Stimulated activated CD4-positive, alpha-beta T cell treated with anti-CD3 and anti-CD28 coated beads, Interleukin-12 subunit alpha, Interleukin-12 subunit beta, amount 100 ng/mL, for 24 hours (primary cell): ENCODE results near the gene FMO2.

Experiments
- DNase-seq, 2 experiments: peaks; one replicate each; pipeline ENCODE4 v3.0.0-alpha.2; 2020; ENCODE audit warnings: low read depth in 2 of 2

The FMO2 gene

DNA sequence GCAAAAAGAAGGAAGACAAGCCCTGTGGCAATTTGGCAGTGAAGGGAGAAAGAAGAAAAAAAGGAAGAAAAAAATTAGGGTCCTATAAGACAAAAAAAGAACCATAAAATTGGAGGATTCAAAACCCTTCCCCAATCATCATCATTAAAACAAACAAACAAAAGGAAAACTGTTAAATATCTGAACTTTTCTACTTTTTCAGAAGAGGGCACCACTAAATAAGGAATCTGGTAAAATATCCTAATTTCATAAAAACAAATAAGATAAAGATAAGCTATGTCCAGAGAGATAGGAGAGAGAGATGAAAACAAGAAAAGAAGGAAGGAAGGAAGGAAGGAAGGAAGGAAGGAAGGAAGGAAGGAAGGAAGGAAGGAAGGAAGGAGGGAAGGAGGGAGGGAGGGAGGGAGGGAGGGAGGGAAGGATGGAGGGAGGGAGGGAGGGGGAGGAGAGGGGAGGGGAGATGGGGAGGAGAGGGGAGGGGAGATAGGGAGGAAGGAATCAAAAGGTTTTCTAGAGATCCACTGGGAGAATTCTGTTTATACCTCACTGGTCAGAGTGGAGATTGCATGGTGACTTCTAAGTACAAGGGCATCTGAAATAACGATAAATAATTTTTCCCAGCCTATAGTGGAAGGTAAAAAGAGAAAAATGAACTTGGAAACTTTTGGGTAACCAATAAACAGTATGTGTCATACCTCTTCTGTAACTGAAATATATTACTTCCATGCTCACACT is 10.4 kb upstream of the FMO2 start:
- no peak for DNase-seq

DNA sequence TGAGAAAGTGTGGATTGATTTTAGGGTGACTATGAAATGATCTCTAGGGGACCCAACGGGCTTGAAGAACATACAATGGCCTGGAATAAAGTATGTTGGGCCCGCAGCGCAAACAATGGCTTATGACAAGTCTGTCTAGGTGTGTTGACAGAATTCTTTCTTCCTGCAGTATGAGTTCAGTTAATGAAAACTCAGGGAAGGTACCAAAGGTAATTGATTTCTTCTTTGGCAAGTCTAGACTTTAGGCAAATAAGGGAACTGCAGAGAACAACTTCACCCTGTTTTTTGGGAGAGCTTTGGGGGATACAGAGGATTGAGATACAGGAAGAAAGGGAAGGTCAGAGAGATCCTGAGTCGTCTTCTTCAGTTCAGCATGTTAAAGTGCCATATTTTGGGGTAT is 7.8 kb upstream of the FMO2 start:
- no peak for DNase-seq

GRCh38 chr1:171179318-171180227 is 5.5 kb upstream of the FMO2 start:
- DNase-seq = no peak

DNA sequence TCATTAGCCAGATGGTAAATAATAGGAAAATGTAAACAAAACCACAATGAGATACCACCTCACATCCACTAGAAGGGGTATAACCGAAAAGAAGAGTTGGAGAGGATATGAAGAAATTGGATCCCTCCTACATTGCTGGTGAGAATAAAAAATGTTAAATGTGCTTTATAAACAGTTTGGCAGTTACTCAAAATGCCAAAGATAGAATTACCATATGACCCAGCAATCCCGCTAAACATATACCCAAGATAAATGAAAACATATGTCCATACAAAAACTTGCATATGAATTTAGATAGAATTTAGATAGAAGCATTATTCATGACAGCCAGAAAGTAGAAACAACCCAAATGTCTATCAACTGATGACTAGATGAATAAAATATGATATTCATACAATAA is 4.4 kb upstream of the FMO2 start:
- no peak for DNase-seq

- DNase-seq = peak; percentile 2 to 29
Measured at GRCh38 chr1:171188388-171189266, 3.5 kb downstream of the FMO2 start.

DNA sequence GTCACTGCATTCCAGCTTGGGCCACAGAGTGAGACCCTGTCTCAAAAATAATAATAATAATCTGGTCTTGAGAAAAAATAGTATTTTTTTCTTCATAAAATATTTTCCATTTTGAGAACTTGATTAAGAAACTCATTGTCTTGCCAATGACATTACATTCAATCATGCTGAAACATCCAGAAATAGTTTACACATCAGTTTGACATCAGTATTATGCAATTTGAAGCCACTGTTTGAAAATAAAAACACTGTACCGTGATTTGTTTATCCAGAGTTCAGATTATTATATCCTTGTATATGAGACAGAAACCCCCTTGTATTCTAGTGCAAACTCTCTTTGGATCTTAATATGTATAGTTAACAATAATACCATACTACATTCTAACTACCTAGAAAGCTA is 6.9 kb downstream of the FMO2 start:
- DNase-seq = no peak

GRCh38 chr1:171195767-171196166 is 10.7 kb downstream of the FMO2 start:
- DNase-seq = no peak

GRCh38 chr1:171196351-171196750 is 11.3 kb downstream of the FMO2 start:
- no peak for DNase-seq

DNA sequence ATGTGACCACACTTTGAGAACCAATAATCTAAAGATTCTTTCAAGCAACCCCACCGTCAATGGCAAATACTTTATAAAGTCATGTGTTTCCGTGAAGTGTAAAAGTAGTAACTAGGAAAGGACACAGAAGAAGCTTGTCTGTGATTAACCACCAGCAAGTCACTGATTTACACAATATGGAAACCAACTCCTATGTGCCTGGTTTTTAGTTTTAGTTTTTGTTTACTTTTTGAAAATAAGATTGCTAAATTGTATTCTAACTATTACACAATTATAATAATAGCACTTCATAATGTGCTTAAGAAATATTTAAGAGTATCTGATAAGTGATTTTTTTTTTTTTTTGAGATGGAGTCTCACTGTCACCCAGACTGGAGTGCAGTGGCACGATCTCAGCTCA is 13.0 kb downstream of the FMO2 start:
- no peak for DNase-seq

DNA sequence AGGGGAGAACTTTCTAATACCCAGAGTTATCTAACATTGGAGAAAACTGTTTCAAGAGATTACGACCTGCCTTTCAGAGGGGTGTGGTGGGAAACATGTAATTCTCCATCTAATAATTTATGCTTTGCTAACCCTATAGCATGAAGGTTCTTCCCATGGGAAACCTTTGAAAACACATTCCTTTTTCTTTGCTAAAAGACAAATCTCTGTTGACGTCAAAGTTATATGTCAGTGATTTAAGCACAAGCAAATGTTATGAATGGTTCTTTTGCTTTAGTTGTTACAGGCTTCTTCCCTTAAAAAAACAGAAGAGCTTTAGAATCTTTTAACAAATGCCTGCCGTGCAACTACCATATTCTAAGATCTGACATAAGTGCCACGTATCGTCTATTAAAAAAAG is 19.2 kb downstream of the FMO2 start:
- DNase-seq = no peak

DNA sequence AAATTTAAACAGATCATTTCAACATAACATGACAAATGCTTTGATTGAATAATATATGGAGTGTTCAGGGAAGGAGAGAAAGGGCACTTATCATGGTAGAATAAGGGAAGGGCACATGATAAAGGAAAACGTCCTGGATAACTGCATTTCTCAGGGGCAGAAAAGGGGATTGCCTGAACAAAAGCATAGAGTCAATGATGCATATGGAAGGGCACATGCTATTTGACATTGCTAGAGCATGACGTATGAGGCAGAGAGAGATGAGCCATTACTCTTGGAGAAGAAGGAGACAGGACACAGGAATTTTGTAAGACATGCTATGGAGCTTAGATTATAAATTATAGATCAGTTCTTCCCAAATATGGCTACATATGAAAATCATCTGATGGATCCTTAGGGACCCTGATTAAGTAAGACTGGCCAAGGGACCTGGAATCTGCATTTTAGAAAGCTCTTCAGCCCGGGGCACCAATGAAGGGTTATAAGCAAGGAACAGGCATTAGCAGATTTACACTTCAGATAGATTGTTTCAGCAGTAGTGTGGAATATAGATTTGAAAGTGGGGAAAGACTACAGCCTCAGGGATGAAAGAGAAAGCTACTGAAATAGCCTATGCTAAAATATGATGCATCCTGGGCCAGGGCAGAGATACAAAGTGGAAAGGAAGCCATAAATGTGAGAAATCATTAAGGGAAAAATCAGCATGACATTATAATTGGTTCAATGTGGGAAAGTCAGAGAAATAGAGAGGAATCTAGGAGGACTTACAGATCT is 21.3 kb downstream of the FMO2 start:
- no peak for DNase-seq

DNA sequence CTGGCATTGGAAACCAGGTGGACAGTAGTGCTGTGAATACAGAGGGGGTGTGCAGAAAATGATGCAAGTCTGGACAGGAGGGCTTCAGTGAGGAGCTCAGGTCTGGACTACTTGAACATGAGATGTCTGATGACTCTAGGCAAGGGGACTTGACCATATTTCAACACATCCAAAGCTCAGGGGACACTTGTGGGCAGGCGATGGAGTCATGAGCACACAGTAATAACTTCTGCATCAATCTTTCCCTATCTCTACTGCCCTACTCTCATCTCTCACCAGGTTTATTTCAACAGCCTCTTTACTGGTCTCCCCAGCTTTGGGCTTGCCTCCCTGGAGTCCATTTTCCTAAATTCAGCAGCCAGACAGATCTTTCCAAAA is 21.9 kb downstream of the FMO2 start:
- no peak for DNase-seq

GRCh38 chr1:171207377-171207776 is 22.3 kb downstream of the FMO2 start:
- no peak for DNase-seq

DNA sequence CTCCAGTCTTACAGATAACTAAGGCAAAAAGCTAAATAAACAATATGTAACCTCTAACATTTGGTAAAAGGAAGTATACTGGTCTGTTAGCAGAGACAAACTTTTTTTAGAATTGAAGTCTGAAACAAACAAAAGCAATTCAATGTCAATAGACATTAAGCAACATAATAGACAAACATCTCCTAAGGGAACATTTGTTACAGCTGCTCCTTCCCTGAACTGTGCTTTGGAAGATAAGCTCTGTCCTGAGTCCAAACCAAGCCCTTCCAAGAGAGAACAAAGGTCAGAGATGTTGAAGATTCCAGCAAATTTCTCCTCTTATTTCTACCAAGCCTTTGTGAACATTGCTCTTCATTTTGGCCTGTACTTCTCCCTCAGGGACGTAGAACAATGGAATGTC is 25.3 kb downstream of the FMO2 start:
- no peak for DNase-seq

DNA sequence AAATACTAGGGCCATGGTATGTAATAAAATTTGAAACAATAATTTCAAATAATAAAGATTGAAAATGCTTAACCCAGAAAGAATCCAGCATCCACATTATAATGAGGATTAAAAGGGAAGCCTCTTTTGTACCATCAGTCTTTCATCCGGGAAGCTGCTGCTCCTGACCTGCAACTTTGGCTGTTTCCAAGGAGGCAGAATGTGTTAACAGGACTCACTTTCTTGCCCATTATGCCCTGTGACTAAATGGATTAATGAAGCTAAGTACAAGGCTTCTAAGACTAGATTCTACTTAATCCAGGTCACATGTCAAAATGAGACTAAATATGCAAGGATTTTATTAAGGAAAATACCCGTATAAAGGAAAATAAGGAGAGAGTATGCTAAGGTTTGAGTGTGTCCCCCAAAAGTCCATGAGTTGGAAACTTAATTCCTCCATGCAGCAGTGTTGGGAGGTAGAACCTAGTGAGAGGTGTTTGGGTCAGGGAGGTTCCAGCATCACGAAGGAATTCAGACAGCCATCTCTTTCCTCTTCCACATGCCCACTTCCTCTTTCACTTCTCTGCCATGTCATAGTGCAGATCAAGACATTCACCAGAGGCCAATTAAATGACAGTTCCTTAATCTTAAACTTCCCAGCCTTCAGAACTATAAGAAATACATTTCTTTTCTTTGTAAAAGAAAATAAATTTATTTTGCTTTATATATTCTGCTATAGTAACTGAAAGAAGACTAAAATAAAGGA is 27.7 kb downstream of the FMO2 start:
- no peak for DNase-seq

- no peak for DNase-seq
Measured at GRCh38 chr1:171213559-171214454, 28.7 kb downstream of the FMO2 start.

- no peak for DNase-seq
Measured at GRCh38 chr1:171217658-171218443, 32.8 kb downstream of the FMO2 start.

DNA sequence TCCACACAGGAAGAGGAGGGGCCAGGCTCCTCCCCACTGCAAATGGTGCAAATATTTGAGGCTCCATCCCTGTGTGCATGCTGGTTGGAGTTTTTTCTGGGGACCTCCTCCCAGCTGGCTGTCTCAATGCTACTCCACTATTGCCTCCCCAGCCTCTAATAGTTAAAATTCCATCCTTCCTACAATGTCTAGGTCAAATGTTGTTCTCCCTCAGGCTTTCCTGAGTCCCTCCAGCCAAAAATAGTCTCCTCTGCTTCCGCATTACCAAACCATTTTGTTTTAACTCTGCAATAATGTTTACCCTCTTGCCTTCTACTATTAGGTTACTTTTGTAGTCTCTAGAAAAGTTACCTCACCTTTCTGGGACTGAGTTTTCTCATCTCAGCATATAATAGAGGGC is 33.6 kb downstream of the FMO2 start:
- DNase-seq = no peak
